Endothelial cell (in vitro differentiated cells): ENCODE measurements around the gene MALT1. TPM values are rescaled to one million over a fixed set of nuclear protein-coding genes. Genes with fewer than 3 reads are reported as not detected.

Experiments used
- DNase-seq: peaks from one replicate; pipeline ENCODE4 v3.0.0; 2021; ENCODE audit warnings: low spot score
- H3K27ac Mint-ChIP-seq: one replicate; pipeline ENCODE4 v1.8.0; 2021; ENCODE audit warnings: mixed read lengths, inconsistent platforms; ENCODE audit not compliant: unreplicated experiment
- H3K27me3 Mint-ChIP-seq: one replicate; pipeline ENCODE4 v1.8.0; 2021; ENCODE audit warnings: mild to moderate bottlenecking, moderate library complexity, mixed read lengths, inconsistent platforms; ENCODE audit not compliant: unreplicated experiment
- H3K36me3 Mint-ChIP-seq: one replicate; pipeline ENCODE4 v1.8.0; 2021; ENCODE audit warnings: mild to moderate bottlenecking, low read depth, mixed read lengths, inconsistent platforms; ENCODE audit not compliant: unreplicated experiment
- H3K4me1 Mint-ChIP-seq: one replicate; pipeline ENCODE4 v1.8.0; 2021; ENCODE audit warnings: mild to moderate bottlenecking, mixed read lengths, inconsistent platforms; ENCODE audit not compliant: unreplicated experiment
- H3K4me3 Mint-ChIP-seq: one replicate; pipeline ENCODE4 v1.8.0; 2021; ENCODE audit warnings: mild to moderate bottlenecking, mixed read lengths, inconsistent platforms; ENCODE audit not compliant: unreplicated experiment
- H3K9me3 Mint-ChIP-seq: one replicate; pipeline ENCODE4 v1.8.0; 2021; ENCODE audit warnings: mixed read lengths, inconsistent platforms; ENCODE audit not compliant: unreplicated experiment
- CTCF ChIP-seq: fragments of 200-600 bp; sonication (generic); IDR thresholded peaks from one replicate; pipeline ENCODE4 v1.5.0; 2021; ENCODE audit warnings: antibody characterized with exemption; ENCODE audit not compliant: unreplicated experiment
- total RNA-seq: library from RNA; stranded (reverse); fragmentation: NEBNext Ultra II Directional; extraction: Animal tissue kit (Norgen Biotek cat#: 25700); gene quantifications from one replicate; pipeline ENCODE4 v1.2.1, GENCODE V29; 2021; ENCODE audit not compliant: unreplicated experiment

MALT1 gene
- total RNA-seq, 1 donor from 2014 or later = 17.3 TPM

GRCh38 chr18:58690259-58690658 is 19.0 kb downstream of the MALT1 start:
- Mint-ChIP-seq H3K27me3 (peaks cover 4% of the 10 kb centered on the region), H3K4me1 (peaks cover 9% of the 10 kb centered on the region), H3K4me3 (no peak overlapping the region), H3K36me3 (peaks cover 11% of the 10 kb centered on the region), H3K27ac (no peak overlapping the region), H3K9me3 (no peaks in the 10 kb centered on the region)
- TF ChIP-seq CTCF = no peak
- DNase-seq = no peak

- H3K27ac Mint-ChIP-seq = no peak overlapping the region
- TF ChIP-seq CTCF = no peak
- no peaks in the 10 kb centered on the region for H3K9me3 Mint-ChIP-seq
- H3K4me1 Mint-ChIP-seq = peaks cover 9% of the 10 kb centered on the region
- H3K4me3 Mint-ChIP-seq = no peak overlapping the region
- no peak for DNase-seq
- peaks cover 4% of the 10 kb centered on the region for H3K27me3 Mint-ChIP-seq
- peaks cover 11% of the 10 kb centered on the region for H3K36me3 Mint-ChIP-seq
Measured at GRCh38 chr18:58691256-58691655, 20.0 kb downstream of the MALT1 start.

- H3K9me3 Mint-ChIP-seq = no peaks in the 10 kb centered on the region
- H3K27ac Mint-ChIP-seq = no peak overlapping the region
- DNase-seq = no peak
- peaks cover 9% of the 10 kb centered on the region for H3K4me1 Mint-ChIP-seq
- H3K27me3 Mint-ChIP-seq = peaks cover 4% of the 10 kb centered on the region
- no peak for TF ChIP-seq CTCF
- peaks cover 12% of the 10 kb centered on the region for H3K36me3 Mint-ChIP-seq
- H3K4me3 Mint-ChIP-seq = no peak overlapping the region
Measured at GRCh38 chr18:58692422-58693185, 21.3 kb downstream of the MALT1 start.

DNA sequence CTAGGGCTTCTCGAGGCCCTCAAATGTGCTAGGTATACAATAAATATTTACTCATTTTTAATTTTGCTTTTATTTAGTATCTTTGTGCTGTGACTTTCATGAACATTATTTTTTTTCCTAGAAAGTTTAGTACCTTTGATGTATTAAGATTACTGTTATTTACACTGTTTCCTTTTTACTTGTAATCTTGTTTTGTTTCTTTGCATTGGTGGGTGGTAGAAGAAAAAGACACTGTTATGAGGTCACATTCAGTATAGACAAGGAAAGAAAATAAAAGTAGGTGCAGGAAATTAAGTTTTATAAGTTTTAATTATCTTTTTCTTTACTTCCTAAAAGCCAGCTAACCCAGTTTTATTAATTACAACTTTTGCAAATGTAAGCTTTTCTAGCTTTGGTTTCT is 23.0 kb downstream of the MALT1 start:
- H3K36me3 Mint-ChIP-seq = peaks cover 14% of the 10 kb centered on the region
- no peak for DNase-seq
- no peak overlapping the region for H3K4me3 Mint-ChIP-seq
- TF ChIP-seq CTCF = no peak
- H3K27me3 Mint-ChIP-seq = peaks cover 4% of the 10 kb centered on the region
- H3K9me3 Mint-ChIP-seq = no peaks in the 10 kb centered on the region
- H3K4me1 Mint-ChIP-seq = peaks cover 6% of the 10 kb centered on the region
- H3K27ac Mint-ChIP-seq = no peak overlapping the region

DNA sequence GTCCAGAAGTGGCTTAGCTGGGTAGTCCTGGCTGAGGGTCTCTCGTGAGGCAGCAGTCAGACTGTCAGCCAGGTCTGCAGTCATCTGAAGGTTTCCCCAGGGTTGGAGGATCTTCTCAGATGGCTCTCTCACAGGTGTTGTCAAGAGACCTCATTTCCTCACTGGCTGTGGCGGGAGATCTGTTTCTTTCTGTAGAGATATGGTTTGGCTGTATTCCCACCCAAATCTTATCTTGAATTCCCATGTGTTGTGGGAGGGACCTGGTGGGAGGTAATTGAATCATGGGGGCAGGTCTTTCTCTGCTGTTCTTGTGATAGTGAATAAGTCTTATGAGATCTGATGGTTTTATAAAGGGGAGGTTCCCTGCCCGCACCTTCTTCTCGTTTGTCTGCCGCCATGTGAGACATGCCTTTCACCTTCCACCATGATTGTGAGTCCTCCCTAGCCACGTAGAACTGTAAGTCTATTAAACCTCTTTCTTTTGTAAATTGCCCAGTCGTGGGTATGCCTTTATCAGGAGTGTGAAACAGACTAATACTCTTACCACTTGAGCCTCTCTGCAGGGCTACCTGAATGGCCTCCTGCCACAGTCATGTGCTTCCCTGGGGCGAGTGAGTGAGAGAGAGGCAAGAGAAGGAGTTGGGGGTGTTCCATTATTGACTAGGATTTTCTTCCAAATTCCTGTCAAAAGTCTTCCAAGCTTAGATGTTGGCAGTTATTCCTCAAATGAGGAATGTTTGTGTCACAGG is 23.6 kb downstream of the MALT1 start:
- no peak overlapping the region for H3K27ac Mint-ChIP-seq
- DNase-seq = no peak
- H3K27me3 Mint-ChIP-seq = peaks cover 2% of the 10 kb centered on the region
- H3K4me3 Mint-ChIP-seq = no peak overlapping the region
- H3K4me1 Mint-ChIP-seq = peaks cover 6% of the 10 kb centered on the region
- no peaks in the 10 kb centered on the region for H3K9me3 Mint-ChIP-seq
- peaks cover 9% of the 10 kb centered on the region for H3K36me3 Mint-ChIP-seq
- no peak for TF ChIP-seq CTCF
